ENCODE measurements around the gene RIMBP2. TPM values are rescaled to one million over a fixed set of nuclear protein-coding genes. Genes with fewer than 3 reads are reported as not detected.

The RIMBP2 gene
- total and polyA plus RNA-seq, 9 of the 15 experiments (the other 6 are each of a cell fraction or from before 2014, with no cell fraction given), result not detected

DNA sequence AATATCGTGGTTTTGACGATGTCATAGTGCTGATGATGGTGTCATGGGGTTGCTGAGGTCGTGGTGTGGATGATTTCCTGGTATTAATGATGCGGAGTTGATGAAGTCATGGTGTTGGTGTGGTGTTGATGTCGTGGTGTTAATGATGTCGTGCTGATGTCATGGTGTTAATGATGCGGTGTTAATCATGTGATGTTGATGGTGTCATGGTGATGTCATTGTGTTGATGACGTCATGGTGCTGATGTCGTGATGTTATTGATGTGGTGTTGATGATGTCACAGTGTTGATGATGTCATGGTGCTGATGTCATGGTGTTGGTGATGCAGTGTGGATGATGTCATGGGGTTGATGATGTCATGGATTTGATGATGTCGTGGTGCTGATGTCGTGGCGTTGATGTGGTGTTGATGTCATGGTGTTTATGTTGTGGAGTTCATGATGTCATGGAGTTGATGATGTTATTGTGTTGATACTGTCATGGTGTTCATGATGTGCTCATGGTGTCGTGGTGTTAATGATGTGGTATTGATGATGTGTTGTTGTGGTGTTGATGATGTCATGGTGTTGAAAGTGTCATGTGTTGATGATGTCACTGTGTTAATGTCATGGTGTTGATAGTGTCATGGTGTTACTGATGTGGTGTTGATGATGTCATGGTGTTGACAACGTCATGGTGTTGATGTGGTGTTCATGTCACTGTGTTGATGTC is 48.5 kb upstream of the RIMBP2 start (continued):
- TF ChIP-seq, protein P1, sequence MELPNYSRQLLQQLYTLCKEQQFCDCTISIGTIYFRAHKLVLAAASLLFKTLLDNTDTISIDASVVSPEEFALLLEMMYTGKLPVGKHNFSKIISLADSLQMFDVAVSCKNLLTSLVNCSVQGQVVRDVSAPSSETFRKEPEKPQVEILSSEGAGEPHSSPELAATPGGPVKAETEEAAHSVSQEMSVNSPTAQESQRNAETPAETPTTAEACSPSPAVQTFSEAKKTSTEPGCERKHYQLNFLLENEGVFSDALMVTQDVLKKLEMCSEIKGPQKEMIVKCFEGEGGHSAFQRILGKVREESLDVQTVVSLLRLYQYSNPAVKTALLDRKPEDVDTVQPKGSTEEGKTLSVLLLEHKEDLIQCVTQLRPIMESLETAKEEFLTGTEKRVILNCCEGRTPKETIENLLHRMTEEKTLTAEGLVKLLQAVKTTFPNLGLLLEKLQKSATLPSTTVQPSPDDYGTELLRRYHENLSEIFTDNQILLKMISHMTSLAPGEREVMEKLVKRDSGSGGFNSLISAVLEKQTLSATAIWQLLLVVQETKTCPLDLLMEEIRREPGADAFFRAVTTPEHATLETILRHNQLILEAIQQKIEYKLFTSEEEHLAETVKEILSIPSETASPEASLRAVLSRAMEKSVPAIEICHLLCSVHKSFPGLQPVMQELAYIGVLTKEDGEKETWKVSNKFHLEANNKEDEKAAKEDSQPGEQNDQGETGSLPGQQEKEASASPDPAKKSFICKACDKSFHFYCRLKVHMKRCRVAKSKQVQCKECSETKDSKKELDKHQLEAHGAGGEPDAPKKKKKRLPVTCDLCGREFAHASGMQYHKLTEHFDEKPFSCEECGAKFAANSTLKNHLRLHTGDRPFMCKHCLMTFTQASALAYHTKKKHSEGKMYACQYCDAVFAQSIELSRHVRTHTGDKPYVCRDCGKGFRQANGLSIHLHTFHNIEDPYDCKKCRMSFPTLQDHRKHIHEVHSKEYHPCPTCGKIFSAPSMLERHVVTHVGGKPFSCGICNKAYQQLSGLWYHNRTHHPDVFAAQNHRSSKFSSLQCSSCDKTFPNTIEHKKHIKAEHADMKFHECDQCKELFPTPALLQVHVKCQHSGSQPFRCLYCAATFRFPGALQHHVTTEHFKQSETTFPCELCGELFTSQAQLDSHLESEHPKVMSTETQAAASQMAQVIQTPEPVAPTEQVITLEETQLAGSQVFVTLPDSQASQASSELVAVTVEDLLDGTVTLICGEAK (IDR thresholded peaks at IDR 0.05), result no peak
- TF ChIP-seq, protein P1 (CRISPR knock-in tag; IDR thresholded peaks at IDR 0.05), result no peak
- TF ChIP-seq, protein P2, sequence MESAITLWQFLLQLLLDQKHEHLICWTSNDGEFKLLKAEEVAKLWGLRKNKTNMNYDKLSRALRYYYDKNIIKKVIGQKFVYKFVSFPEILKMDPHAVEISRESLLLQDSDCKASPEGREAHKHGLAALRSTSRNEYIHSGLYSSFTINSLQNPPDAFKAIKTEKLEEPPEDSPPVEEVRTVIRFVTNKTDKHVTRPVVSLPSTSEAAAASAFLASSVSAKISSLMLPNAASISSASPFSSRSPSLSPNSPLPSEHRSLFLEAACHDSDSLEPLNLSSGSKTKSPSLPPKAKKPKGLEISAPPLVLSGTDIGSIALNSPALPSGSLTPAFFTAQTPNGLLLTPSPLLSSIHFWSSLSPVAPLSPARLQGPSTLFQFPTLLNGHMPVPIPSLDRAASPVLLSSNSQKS (CRISPR knock-in tag; IDR thresholded peaks at IDR 0.05), result no peak
- no peak for TF ChIP-seq ELF2 (CRISPR knock-in tag; IDR thresholded peaks at IDR 0.05)
- no peak for TF ChIP-seq ZFP30 (CRISPR knock-in tag; IDR thresholded peaks at IDR 0.05; ENCODE audit: borderline replicate concordance)
- no peak for TF ChIP-seq CREBBP (IDR thresholded peaks at IDR 0.05; ENCODE audit: low read depth, low read length)
- no peak for TF ChIP-seq YY1 (IDR thresholded peaks at IDR 0.05; ENCODE audit: borderline replicate concordance in 1 of 3, control insufficient read depth in 1 of 3, extremely low read depth in 1 of 3, insufficient read depth in 3 of 3, insufficient read length in 1 of 3, insufficient replicate concordance in 2 of 3, low read depth in 1 of 3, low read length in 2 of 3)
- no peak for TF ChIP-seq ZNF707 (CRISPR knock-in tag; conservative IDR thresholded peaks at IDR 0.05)
- TF ChIP-seq, protein P3, sequence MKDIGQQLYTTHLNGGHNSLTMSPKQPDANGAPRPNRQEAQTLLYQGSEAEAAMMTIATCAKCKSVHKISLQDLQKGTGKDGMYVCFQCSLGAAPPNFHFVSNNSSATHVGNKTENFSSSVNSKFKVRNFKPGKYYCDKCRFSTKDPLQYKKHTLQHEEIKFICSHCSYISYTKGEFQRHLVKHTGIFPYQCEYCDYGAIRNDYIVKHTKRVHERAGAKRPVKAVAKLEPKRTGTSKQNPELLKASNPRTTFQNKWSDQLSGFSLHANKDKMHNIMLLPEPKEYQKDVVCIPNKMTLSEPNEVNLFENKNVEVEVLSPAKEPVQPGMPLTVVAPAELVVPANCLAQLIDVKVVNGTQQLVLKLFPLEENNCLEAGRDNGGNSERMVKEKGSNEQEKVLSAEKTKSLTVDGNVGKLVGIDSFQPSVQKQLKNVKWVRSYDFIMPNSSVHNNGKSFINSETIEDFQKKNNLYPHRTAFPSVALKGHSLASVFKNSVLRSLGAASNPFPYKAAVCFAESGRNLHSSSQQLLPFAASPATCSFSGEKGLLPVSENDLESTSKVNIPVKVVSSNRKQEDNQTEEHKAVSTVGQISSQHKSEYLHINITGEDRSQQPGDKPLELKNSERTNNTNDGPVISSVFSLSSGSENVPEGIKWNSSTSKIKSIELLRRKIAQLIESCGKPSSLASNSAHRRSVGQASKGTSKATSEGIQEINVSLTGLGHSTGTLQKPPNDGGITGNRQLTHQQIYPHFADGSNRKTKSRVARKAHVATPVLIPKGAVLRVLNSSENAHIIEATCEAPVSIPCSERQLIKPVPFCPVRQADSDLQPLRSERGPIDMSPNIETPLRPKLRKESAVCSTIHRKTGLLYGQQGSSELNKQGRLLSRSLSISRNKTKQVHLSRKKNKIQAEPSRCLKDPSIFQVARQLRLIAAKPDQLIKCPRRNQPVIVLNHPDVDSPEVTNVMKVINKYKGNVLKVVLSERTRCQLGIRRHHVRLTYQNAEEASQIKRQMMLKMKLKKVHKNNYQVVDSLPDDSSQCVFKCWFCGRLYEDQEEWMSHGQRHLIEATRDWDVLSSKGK (CRISPR knock-in tag; IDR thresholded peaks at IDR 0.05), result no peak
- no peak for TF ChIP-seq RB1 (IDR thresholded peaks at IDR 0.05; ENCODE audit: low read depth)

Data from K562 (cell line).